ENCODE measurements around the gene TSHZ1.

DNA sequence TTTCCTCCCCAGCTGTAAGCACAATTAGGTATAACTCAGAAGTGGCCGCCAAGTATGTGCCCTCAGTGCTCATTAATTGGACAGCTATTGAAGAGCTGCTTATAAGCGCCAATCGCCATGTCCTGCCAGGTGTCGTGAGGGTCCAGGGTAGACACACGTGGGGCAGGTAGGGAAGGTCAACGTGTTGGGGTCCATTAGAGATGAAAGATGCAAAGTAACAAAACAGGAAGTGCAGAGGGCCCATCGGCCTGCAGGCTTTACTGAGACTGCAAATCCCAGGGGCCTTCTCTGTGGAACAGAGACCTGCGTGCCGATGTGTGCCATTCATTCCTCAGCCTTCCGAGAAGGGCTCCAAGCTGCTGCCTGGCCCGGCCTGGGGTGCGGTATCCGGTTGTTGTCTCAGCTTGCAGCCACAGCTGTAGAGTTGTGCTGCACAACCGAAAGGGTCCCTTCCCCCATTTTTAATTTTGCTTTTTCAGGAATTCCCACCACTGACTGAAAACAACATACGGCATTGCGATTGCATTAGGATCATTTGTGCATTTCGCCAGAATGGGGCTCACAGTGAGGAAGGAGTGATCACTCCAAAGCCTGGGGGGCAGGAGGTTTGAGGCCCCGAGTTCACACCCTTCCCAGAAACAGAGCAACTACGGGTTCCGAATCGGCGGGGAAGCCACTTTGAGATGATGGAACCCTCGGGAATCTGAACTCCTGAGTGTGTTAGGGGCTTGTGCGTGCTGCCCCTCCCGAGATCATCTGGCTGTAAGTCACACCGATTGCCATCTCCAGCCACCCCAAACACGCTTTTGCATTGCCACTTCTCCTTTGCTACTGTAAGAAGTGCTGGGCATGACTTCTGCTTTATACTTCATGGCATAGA lies 94.3 kb downstream of the TSHZ1 start:
- no peak for TF ChIP-seq CREB1 (IDR thresholded peaks at IDR 0.05; ENCODE audit: low read depth)
- TF ChIP-seq TCF12 (IDR thresholded peaks at IDR 0.05; ENCODE audit: low read depth): no peak
- no peak for TF ChIP-seq RAD21 (IDR thresholded peaks at IDR 0.05; ENCODE audit: low read depth)
- no peak for TF ChIP-seq EP300 (IDR thresholded peaks at IDR 0.05; ENCODE audit: borderline replicate concordance)
- no peak for TF ChIP-seq EGR1 (IDR thresholded peaks at IDR 0.05)
- TF ChIP-seq, protein P1, sequence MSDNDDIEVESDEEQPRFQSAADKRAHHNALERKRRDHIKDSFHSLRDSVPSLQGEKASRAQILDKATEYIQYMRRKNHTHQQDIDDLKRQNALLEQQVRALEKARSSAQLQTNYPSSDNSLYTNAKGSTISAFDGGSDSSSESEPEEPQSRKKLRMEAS (IDR thresholded peaks at IDR 0.05): no peak
- no peak for TF ChIP-seq CEBPB (IDR thresholded peaks at IDR 0.05)
- TF ChIP-seq, protein P2, sequence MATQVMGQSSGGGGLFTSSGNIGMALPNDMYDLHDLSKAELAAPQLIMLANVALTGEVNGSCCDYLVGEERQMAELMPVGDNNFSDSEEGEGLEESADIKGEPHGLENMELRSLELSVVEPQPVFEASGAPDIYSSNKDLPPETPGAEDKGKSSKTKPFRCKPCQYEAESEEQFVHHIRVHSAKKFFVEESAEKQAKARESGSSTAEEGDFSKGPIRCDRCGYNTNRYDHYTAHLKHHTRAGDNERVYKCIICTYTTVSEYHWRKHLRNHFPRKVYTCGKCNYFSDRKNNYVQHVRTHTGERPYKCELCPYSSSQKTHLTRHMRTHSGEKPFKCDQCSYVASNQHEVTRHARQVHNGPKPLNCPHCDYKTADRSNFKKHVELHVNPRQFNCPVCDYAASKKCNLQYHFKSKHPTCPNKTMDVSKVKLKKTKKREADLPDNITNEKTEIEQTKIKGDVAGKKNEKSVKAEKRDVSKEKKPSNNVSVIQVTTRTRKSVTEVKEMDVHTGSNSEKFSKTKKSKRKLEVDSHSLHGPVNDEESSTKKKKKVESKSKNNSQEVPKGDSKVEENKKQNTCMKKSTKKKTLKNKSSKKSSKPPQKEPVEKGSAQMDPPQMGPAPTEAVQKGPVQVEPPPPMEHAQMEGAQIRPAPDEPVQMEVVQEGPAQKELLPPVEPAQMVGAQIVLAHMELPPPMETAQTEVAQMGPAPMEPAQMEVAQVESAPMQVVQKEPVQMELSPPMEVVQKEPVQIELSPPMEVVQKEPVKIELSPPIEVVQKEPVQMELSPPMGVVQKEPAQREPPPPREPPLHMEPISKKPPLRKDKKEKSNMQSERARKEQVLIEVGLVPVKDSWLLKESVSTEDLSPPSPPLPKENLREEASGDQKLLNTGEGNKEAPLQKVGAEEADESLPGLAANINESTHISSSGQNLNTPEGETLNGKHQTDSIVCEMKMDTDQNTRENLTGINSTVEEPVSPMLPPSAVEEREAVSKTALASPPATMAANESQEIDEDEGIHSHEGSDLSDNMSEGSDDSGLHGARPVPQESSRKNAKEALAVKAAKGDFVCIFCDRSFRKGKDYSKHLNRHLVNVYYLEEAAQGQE (IDR thresholded peaks at IDR 0.05; ENCODE audit: low read depth): no peak
- TF ChIP-seq, protein P3, sequence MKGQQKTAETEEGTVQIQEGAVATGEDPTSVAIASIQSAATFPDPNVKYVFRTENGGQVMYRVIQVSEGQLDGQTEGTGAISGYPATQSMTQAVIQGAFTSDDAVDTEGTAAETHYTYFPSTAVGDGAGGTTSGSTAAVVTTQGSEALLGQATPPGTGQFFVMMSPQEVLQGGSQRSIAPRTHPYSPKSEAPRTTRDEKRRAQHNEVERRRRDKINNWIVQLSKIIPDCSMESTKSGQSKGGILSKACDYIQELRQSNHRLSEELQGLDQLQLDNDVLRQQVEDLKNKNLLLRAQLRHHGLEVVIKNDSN (IDR thresholded peaks at IDR 0.05): no peak
- no peak for TF ChIP-seq YY1 (IDR thresholded peaks at IDR 0.05; ENCODE audit: low read depth)
- TF ChIP-seq FOXM1 (IDR thresholded peaks at IDR 0.05; ENCODE audit: borderline replicate concordance, low read depth): no peak
